Activated T-helper 2 cell treated with anti-CD3 and anti-CD28 coated beads, Interferon-gamma antibody, Interleukin-2, Interleukin-4, amounts not matched to agents 10 μg/mL and 5 μg/mL and 100 μg/mL, durations not matched to agents 14 hours and 24 hours and 36 hours (primary cell): ENCODE results near the gene CABYR. TPM values are rescaled to one million over a fixed set of nuclear protein-coding genes. Genes with fewer than 3 reads are reported as not detected.

Experiments
- DNase-seq: peaks from one replicate; pipeline ENCODE4 v3.0.0; 2021; ENCODE audit warnings: low spot score
- H3K27ac Mint-ChIP-seq: one replicate; pipeline ENCODE4 v1.8.0; 2021; ENCODE audit warnings: mixed read lengths
- H3K27me3 Mint-ChIP-seq: one replicate; pipeline ENCODE4 v1.8.0; 2021; ENCODE audit warnings: low read depth, mixed read lengths
- H3K36me3 Mint-ChIP-seq: one replicate; pipeline ENCODE4 v1.8.0; 2021; ENCODE audit warnings: low read depth, mixed read lengths
- H3K4me1 Mint-ChIP-seq: one replicate; pipeline ENCODE4 v1.8.0; 2021; ENCODE audit warnings: low read depth, mixed read lengths
- H3K4me3 Mint-ChIP-seq: one replicate; pipeline ENCODE4 v1.8.0; 2021; ENCODE audit warnings: low read depth, mild to moderate bottlenecking, moderate library complexity, mixed read lengths
- H3K9me3 Mint-ChIP-seq: one replicate; pipeline ENCODE4 v1.8.0; 2021; ENCODE audit warnings: mixed read lengths
- intact Hi-C: fragments of 100-400 bp; cut with micrococcal nuclease; formaldehyde crosslinking; loops from one replicate; pipeline ENCODE4 v1.15.1; 2023
- total RNA-seq: library from RNA; stranded (reverse); gene quantifications from 2 replicates; pipeline ENCODE4 v1.2.3, GENCODE V29; 2022

CABYR gene
- total RNA-seq, 1 donor from 2014 or later = 0.16 TPM

DNA sequence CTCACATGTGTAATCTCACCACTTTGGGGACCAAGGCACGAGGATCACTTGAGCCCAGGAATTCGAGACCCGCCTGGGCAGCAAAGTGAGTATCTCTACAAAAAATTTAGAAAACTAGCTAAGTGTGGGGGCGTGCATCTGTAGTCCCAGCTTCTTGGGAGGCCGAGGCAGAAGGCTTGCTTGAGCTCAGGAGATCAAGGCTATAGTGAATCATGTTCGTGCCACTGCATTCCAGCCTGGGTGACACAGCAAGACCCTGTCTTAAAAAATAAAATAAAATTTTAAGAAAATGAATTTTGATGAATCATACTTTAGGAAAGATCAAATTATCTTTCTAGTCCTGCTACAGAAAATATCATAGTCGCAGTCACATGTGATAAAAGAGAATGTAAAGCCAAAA lies 46.9 kb downstream of the CABYR start:
- intact Hi-C loops = no loop called here
- H3K27ac Mint-ChIP-seq = no peak overlapping the region
- H3K9me3 Mint-ChIP-seq = no peaks in the 10 kb centered on the region
- no peak overlapping the region for H3K4me3 Mint-ChIP-seq
- H3K27me3 Mint-ChIP-seq = peaks cover 25% of the 10 kb centered on the region
- no peaks in the 10 kb centered on the region for H3K36me3 Mint-ChIP-seq
- DNase-seq = no peak
- H3K4me1 Mint-ChIP-seq = peaks cover 4% of the 10 kb centered on the region

DNA sequence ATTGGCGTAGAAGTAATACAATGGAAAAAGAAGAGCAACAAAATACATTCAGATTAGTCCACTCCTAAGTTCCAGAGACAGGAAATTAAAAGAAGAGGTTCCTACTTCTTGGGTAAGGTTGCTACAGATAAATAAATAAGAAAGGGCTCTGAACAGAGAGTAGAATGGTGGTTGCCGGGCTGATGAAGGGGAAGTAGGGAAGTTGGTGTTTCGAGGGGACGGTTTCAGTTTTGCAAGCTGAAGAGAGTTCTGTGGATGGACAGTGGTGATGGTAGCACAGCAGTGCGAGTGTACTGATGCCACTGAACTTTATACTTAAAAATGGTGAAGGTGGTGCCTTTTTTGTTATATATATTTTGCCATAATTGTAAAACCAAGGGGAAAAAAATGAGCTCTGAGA lies 48.2 kb downstream of the CABYR start:
- H3K36me3 Mint-ChIP-seq = no peaks in the 10 kb centered on the region
- no peak overlapping the region for H3K27ac Mint-ChIP-seq
- no peak overlapping the region for H3K4me3 Mint-ChIP-seq
- peaks cover 24% of the 10 kb centered on the region for H3K27me3 Mint-ChIP-seq
- no peaks in the 10 kb centered on the region for H3K4me1 Mint-ChIP-seq
- no peak for DNase-seq
- no peaks in the 10 kb centered on the region for H3K9me3 Mint-ChIP-seq
- intact Hi-C loops = no loop called here

DNA sequence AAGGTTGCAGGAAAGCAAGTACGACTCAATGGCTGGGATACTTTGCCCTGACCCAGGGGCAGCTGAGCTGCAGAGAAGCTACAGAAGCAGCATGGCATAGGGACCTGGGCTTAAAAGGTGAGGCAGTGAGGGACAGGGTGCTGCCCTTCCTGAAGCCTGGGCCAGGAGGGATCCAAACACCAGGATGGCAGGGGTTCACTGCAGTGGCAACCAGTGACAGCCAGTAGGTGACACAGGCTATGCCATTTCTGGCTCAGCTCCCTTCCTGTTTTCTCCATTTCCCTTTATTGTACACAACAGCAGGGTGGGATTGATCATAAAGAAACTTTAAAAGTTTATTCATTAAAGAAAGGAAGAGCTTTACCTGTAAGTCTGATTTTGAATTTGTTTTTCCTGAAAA lies 48.8 kb downstream of the CABYR start:
- Mint-ChIP-seq H3K4me1 (no peaks in the 10 kb centered on the region), H3K36me3 (no peaks in the 10 kb centered on the region), H3K9me3 (no peaks in the 10 kb centered on the region), H3K27ac (no peak overlapping the region), H3K4me3 (no peak overlapping the region), H3K27me3 (peaks cover 27% of the 10 kb centered on the region)
- intact Hi-C loops = no loop called here
- DNase-seq = no peak

DNA sequence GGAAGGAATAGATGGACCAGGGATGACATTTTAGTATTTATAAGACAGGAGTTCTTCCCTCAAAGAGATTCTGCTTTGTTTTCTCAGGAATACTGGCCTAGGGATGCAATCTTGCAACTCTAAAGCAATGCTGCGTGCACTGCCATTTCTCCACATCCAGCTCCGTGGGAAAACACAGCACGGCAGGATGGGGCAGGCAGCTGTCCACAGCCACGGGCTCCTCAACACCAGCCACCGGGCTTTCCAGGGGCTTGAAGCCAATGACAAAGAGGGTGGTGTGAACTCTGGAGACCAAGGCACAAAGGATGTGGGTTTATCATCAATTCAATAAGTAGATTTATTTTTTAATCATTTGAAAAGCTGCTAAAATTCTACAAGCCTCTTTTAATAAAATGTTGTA lies 49.3 kb downstream of the CABYR start:
- intact Hi-C loops = no loop called here
- Mint-ChIP-seq H3K27me3 (peaks cover 31% of the 10 kb centered on the region), H3K9me3 (no peaks in the 10 kb centered on the region), H3K4me1 (no peaks in the 10 kb centered on the region), H3K4me3 (no peak overlapping the region), H3K36me3 (no peaks in the 10 kb centered on the region), H3K27ac (no peak overlapping the region)
- no peak for DNase-seq

DNA sequence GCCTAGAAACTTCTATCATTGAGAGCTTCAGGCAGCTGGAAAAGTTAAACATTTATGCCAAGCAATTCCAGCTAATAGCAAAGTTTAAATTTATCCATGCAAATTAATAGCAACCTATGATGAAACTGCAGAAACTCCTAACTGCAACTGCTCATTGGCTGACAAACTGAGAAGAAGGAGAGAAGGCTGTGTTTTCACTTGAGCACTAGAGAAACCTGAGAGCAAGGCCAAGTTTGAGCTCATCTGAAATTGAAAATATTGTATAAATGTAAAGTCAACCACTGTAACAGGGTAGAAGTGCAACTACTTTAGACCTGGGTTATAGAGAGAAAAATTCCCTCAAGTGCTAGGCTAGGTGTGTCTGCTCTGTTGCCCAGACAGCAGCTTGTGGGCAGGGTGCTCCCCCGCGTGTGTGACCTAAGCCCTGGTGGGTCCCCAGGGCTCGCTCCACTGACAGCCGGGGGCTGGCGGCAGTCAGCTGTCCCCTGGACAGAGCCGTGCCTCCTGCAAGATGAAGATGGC lies 50.2 kb downstream of the CABYR start:
- Mint-ChIP-seq H3K27ac (no peak overlapping the region), H3K27me3 (peaks cover 37% of the 10 kb centered on the region), H3K9me3 (no peaks in the 10 kb centered on the region), H3K4me3 (no peak overlapping the region), H3K4me1 (no peaks in the 10 kb centered on the region), H3K36me3 (no peaks in the 10 kb centered on the region)
- intact Hi-C loops = no loop called here
- DNase-seq = no peak

DNA sequence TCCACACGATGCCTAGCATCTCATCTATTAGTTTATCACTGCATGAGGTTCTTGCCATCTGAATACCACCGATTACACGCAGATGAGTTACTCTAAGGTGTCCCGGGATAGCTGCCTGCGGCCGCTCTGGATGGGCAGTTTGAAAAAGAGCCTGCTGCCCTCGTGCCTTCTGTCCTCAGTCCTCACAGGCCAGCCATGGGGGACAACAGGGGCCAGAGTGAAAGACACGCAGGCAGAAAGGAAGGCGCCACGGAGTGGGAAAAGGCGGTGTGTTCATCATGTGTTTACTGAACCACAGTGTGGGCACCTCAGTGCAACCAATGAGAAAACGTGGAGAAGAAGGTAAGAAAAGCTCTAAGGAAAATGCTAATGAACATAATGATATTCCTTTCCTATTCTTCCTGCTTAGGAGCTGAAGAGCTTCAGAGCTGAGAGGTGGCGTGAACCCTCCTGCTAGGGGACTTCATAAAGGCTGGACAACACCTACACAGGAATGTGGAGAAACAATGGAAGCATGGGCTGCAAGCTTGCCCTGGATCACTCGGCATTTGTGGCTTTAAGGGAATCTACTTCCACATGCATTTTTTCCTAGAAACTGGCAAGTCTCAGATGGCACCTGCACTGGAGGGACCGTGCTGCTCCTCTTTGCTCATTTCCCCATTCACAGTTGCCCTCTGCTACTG lies 50.9 kb downstream of the CABYR start:
- Mint-ChIP-seq H3K4me1 (no peaks in the 10 kb centered on the region), H3K4me3 (no peak overlapping the region), H3K27me3 (peaks cover 37% of the 10 kb centered on the region), H3K9me3 (no peaks in the 10 kb centered on the region), H3K27ac (no peak overlapping the region), H3K36me3 (no peaks in the 10 kb centered on the region)
- DNase-seq = no peak
- intact Hi-C loops = no loop called here

DNA sequence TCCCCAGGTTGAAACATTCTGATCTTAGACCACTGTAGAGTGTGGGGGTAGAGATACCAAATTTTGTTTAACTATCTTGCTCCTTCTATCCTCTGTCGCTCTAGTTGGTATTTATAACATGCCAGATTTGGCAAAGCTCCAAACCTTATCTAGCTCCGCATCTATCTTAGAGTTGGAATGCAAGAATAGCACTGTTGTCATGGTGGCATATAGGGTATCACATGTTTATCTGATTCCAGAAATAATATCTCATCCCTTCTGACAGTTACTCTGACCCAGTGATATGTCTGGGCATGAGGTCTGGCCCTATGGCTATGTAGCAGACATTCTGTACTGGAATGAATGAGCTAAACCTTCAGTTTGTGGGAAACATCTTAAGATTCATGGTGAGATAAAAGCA lies 51.7 kb downstream of the CABYR start:
- intact Hi-C loops = no loop called here
- no peaks in the 10 kb centered on the region for H3K9me3 Mint-ChIP-seq
- no peak overlapping the region for H3K27ac Mint-ChIP-seq
- no peaks in the 10 kb centered on the region for H3K4me1 Mint-ChIP-seq
- no peak overlapping the region for H3K4me3 Mint-ChIP-seq
- H3K36me3 Mint-ChIP-seq = no peaks in the 10 kb centered on the region
- peaks cover 37% of the 10 kb centered on the region for H3K27me3 Mint-ChIP-seq
- no peak for DNase-seq

DNA sequence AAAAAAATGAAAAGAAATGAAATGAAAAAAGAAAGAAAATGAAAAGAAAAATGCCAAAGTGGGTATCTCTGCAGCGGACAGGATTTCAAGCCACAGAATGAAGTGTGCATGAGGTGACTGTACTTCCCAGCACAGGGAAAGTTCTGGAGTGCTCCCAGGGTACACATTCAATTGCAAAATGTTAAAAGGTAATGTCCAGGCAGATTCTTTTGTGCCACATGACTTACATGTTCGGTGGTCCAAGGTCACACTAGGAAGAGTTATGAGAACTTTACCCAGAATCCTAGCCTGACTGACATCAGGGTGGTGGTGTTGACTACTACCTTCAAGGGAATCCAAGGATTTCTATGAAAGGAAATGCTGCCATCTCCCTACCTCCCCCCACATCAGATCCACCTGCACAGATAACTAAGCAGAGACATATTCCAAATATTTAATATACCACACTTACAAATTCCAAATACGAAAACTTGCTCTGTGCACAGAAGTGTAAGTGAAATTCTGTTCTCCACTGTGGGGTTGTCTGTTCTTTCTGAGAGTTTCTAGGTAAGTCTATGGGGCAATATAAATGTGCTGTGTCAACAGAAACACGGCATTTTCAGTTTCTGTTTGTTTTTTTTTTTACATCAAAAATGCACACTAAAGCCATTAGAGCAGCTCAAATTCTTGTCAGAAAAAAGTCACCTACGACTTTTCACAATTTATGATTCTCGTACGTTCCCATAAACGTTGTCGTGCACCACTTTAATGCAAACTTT lies 56.6 kb downstream of the CABYR start:
- Mint-ChIP-seq H3K27ac (no peak overlapping the region), H3K9me3 (no peaks in the 10 kb centered on the region), H3K27me3 (peaks cover 17% of the 10 kb centered on the region), H3K4me3 (no peak overlapping the region), H3K4me1 (no peaks in the 10 kb centered on the region), H3K36me3 (no peaks in the 10 kb centered on the region)
- DNase-seq = no peak
- intact Hi-C loops = no loop called here

DNA sequence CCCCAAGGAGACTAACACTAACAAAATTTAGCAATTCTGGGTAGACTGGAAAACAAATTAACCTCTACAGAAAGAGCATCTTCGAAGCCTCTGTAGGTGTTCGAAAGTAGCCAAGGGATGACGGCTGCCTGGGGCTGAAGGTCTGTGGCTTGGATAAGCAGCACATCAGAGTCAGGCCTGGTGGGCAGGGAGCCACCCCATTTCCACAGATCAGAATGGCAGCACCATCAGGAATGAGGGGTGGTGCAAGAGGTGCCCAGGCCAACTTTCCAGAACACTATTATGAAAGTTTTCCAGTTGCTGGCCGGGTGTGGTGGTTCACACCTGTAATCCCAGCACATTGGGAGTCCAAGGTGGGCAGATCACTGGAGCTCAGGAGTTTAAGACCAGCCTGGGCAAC lies 57.9 kb downstream of the CABYR start:
- H3K27me3 Mint-ChIP-seq = peaks cover 14% of the 10 kb centered on the region
- DNase-seq = no peak
- no peak overlapping the region for H3K27ac Mint-ChIP-seq
- H3K4me3 Mint-ChIP-seq = no peak overlapping the region
- no peaks in the 10 kb centered on the region for H3K36me3 Mint-ChIP-seq
- no peaks in the 10 kb centered on the region for H3K9me3 Mint-ChIP-seq
- H3K4me1 Mint-ChIP-seq = no peaks in the 10 kb centered on the region
- intact Hi-C loops = no loop called here

DNA sequence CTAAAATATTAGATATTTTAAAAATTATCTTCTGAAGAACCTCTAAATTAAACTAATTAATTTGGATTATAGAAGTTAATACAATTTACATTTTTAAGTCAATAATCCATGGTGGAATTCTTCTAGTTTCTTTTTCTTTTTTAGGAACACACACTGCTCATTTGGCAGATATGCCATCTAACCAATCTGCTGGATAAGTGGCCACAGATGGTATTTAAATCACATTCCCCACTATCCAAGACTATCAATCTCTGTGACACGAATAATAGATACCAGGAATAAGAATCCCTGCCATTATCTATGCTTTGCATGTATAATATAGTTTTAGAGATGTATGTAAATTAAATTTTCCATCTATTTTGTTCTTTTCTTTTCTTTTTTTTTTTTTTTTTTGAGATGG lies 58.5 kb downstream of the CABYR start:
- Mint-ChIP-seq H3K27me3 (peaks cover 15% of the 10 kb centered on the region), H3K4me1 (no peaks in the 10 kb centered on the region), H3K27ac (no peak overlapping the region), H3K9me3 (no peaks in the 10 kb centered on the region), H3K36me3 (no peaks in the 10 kb centered on the region), H3K4me3 (no peak overlapping the region)
- DNase-seq = no peak
- intact Hi-C loops = no loop called here

DNA sequence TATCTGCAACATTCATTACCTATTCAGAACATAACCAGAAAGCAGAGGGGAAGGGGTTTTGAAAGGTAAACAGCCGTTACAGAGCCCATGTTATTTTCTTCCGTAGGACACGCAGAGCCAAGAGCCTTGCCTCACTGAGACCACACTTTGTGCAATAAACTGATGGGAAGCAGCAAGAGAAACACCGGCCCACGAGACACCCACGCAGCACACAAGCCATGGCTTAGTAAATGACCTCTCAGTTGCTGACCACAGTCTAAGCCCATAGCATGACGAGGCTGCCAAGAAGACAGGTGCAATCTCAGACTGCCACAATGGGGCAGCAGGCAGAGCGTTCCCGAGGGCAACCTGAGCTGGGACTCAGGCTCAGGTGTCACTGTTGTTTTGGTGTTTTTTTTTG lies 59.6 kb downstream of the CABYR start:
- Mint-ChIP-seq H3K4me3 (no peak overlapping the region), H3K36me3 (no peaks in the 10 kb centered on the region), H3K9me3 (no peaks in the 10 kb centered on the region), H3K4me1 (no peaks in the 10 kb centered on the region), H3K27me3 (peaks cover 12% of the 10 kb centered on the region), H3K27ac (no peak overlapping the region)
- intact Hi-C loops = no loop called here
- DNase-seq = no peak

DNA sequence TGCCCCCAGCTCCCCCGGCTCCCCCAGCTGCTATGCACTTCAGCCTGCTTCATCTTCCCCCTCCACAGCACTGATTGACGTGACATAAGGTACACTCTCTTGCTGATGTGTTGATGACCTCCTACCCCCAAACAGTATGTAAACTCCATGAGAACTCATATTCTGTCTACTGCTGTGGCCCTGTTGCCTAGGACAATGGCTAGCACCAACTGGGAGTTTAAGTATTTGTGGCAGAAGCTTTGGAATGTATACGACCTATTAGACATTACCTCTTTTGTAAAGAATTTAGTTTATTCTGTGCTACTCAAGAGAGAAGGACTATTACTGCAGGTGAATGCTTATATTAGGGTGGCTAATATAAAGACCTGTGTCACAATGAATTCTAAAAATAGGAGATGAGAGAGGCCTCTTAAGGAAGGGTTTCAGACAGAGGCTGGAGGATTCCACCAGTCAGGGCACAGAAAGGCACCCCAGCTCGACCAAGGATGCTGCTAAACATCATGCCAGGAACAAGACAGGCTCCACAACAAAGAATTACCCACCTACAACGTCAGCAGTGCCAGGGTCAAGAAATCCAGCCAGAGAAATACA lies 60.6 kb downstream of the CABYR start:
- H3K4me3 Mint-ChIP-seq = no peak overlapping the region

More for the DNA sequence above, 60.6 kb downstream of the CABYR start:
- H3K27ac Mint-ChIP-seq = no peak overlapping the region
- no peaks in the 10 kb centered on the region for H3K9me3 Mint-ChIP-seq
- no peaks in the 10 kb centered on the region for H3K36me3 Mint-ChIP-seq
- peaks cover 8% of the 10 kb centered on the region for H3K27me3 Mint-ChIP-seq
- no peak for DNase-seq
- intact Hi-C loops = no loop called here
- H3K4me1 Mint-ChIP-seq = no peaks in the 10 kb centered on the region
